Liver (tissue), 10 donors: ENCODE measurements around the gene WNT1. TPM values are rescaled to one million over a fixed set of nuclear protein-coding genes. Genes with fewer than 3 reads are reported as not detected.

Source experiments
- DNase-seq: peaks from one replicate; pipeline ENCODE4 v3.0.0-alpha.2; 2017; ENCODE audit warnings: low spot score
- H3K27ac ChIP-seq, 2 donors: one replicate each; pipeline ENCODE4 v1.7.0; 2013; ENCODE audit warnings: inconsistent platforms in 2 of 2, low read length in 2 of 2, control low read depth in 1 of 2, low read depth in 1 of 2, mild to moderate bottlenecking in 1 of 2
- H3K27me3 ChIP-seq, 4 donors: one replicate each; pipeline versions ENCODE4 v1.6.1 to v1.7.0; 2013; ENCODE audit warnings: low read length in 3 of 4, inconsistent platforms in 1 of 4, mild to moderate bottlenecking in 1 of 4, moderate library complexity in 1 of 4; ENCODE audit not compliant: control insufficient read depth in 4 of 4, insufficient read depth in 4 of 4
- H3K36me3 ChIP-seq, 4 donors: one replicate each; pipeline versions ENCODE4 v1.6.1 to v1.7.0; 2013; ENCODE audit warnings: low read length in 3 of 4, mild to moderate bottlenecking in 3 of 4, low read depth in 1 of 4, moderate library complexity in 1 of 4; ENCODE audit not compliant: control insufficient read depth in 4 of 4, insufficient read depth in 3 of 4
- H3K4me1 ChIP-seq, 4 donors: one replicate each; pipeline versions ENCODE4 v1.6.1 to v1.7.0; 2013; ENCODE audit warnings: low read length in 3 of 4, mild to moderate bottlenecking in 3 of 4, moderate library complexity in 1 of 4; ENCODE audit not compliant: control insufficient read depth in 4 of 4, insufficient read depth in 4 of 4
- H3K4me3 ChIP-seq, 3 donors: one replicate each; pipeline versions ENCODE4 v1.6.1 to v1.7.0; 2013; ENCODE audit warnings: low read length in 3 of 3, control low read depth in 1 of 3, low read depth in 1 of 3, mild to moderate bottlenecking in 1 of 3
- H3K9ac ChIP-seq, 2 donors: one replicate each; pipeline ENCODE4 v1.7.0; 2013; ENCODE audit warnings: low read length in 2 of 2, mild to moderate bottlenecking in 2 of 2, moderate library complexity in 2 of 2, control low read depth in 1 of 2, low read depth in 1 of 2
- H3K9me3 ChIP-seq, 4 donors: one replicate each; pipeline versions ENCODE4 v1.6.1 to v1.7.0; 2013; ENCODE audit warnings: low read length in 3 of 4; ENCODE audit not compliant: control insufficient read depth in 4 of 4
- ATF3 ChIP-seq: IDR thresholded peaks from 2 replicates; pipeline ENCODE4 v1.6.1; 2016; ENCODE audit warnings: antibody characterized with exemption
- EGR1 ChIP-seq, 2 donors: IDR thresholded peaks; 2 replicates each; pipeline ENCODE4 v1.6.1; 2016 to 2018; ENCODE audit warnings: antibody characterized with exemption in 2 of 2, low read depth in 2 of 2
- FOXA1 ChIP-seq: IDR thresholded peaks from 2 replicates; pipeline ENCODE4 v1.6.1; 2016; ENCODE audit warnings: antibody characterized with exemption
- GABPA ChIP-seq, 2 donors: IDR thresholded peaks in 1 of 2; conservative IDR thresholded peaks in 1 of 2; 2 replicates each; pipeline ENCODE4 v1.6.1; 2016; ENCODE audit warnings: antibody characterized with exemption in 2 of 2, mild to moderate bottlenecking in 1 of 2, moderate library complexity in 1 of 2
- HNF4A ChIP-seq, 2 donors: conservative IDR thresholded peaks; 2 replicates each; pipeline ENCODE4 v1.6.1; 2016; ENCODE audit warnings: antibody characterized with exemption in 2 of 2, mild to moderate bottlenecking in 2 of 2
- HNF4G ChIP-seq: IDR thresholded peaks from 2 replicates; pipeline ENCODE4 v1.6.1; 2016; ENCODE audit warnings: antibody characterized with exemption
- NR2F2 ChIP-seq: IDR thresholded peaks from 2 replicates; pipeline ENCODE4 v1.6.1; 2016; ENCODE audit warnings: antibody characterized with exemption
- RAD21 ChIP-seq, 2 donors: IDR thresholded peaks; 2 replicates each; pipeline ENCODE4 v1.6.1; 2016; ENCODE audit warnings: antibody characterized with exemption in 2 of 2, mild to moderate bottlenecking in 2 of 2
- SP1 ChIP-seq: IDR thresholded peaks from 2 replicates; pipeline ENCODE4 v1.6.1; 2018; ENCODE audit warnings: antibody characterized with exemption, mild to moderate bottlenecking
- TAF1 ChIP-seq: conservative IDR thresholded peaks from 2 replicates; pipeline ENCODE4 v1.6.1; 2016; ENCODE audit warnings: antibody characterized with exemption, mild to moderate bottlenecking
- WGBS: extraction: QIAGEN DNeasy Blood & Tissue Kit; methylation state at CpG from one replicate; pipeline ENCODE4 v1.1.7; 2013; 5-methylcytosine and 5-hydroxymethylcytosine counted together
- polyA plus RNA-seq, 2 donors: library from polyadenylated mRNA; stranded (reverse) in 1 of 2; unstranded in 1 of 2; fragments of 200-250 nt in 1 of 2; fragments of >200 nt in 1 of 2; fragmentation: Nextera tagmentation in 1 of 2; extraction: Ambion mirVana in 1 of 2; gene quantifications; one replicate each; pipeline versions ENCODE4 v1.2.1 to v1.2.3, GENCODE V29; 2013 to 2015
- small RNA-seq: library from RNA; depleted of rRNA; stranded (forward); fragments of <200 nt; gene quantifications from one replicate; pipeline ENCODE3, GENCODE V24; 2014
- total RNA-seq, 2 donors: library from RNA; depleted of rRNA; stranded (reverse); fragments of >200 nt; gene quantifications; one replicate each; pipeline ENCODE4 v1.2.3, GENCODE V29; 2014
- donor health status: healthy.
- donor health status: healthy.
- donor health status: healthy.
- donor health status: healthy.
- donor health status: healthy.

WNT1 gene
- total and polyA plus RNA-seq, 4 donors, result not detected

DNA sequence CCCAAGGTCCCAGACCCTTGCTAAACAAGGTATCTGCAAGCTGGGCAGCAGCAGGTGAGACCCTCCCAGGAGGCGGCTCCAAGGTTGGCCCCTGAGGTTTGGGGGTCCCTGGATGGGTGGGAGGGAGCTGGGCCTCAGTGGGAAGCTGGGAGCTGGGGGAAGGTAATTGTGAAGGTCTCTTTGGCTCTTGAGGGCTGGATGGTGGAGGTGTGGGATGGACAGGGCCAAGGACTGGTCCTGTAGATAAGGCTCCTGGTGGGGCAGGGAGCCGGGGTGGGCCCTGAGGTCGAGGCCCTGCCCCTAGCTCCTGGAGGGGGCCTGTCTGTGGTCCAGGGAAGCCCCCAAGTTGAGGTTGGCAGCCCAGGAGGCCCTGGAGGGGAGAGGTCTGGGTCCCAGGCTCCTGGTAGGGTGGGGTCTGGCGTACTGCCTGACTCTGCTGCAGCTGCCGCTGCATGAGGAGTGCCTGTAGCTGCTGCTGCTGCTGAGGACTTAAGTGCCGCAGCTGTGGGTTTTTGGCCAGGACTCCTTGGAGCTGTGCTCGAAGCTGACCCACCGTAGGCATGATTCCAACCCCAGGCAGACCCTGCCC is 53.5 kb downstream of the WNT1 start:
- no peak for DNase-seq
- H3K27ac ChIP-seq, result no peak overlapping the region
- H3K4me1 ChIP-seq, result no peaks in the 10 kb centered on the region
- no peak for TF ChIP-seq FOXA1
- TF ChIP-seq TAF1, result no peak
- no peak for TF ChIP-seq RAD21 (IDR thresholded peaks at IDR 0.05)
- no peak for TF ChIP-seq HNF4A (conservative IDR thresholded peaks at IDR 0.05)
- no peak for TF ChIP-seq EGR1 (IDR thresholded peaks at IDR 0.05; ENCODE audit: low read depth in 2 of 2)
- no peak for TF ChIP-seq HNF4G
- no peak for TF ChIP-seq SP1
- no peak for TF ChIP-seq GABPA (IDR thresholded peaks at IDR 0.05 in 1 of 2, conservative IDR thresholded peaks at IDR 0.05 in 1 of 2)
- TF ChIP-seq NR2F2, result no peak
- TF ChIP-seq ATF3, result no peak
- no peak overlapping the region for H3K4me3 ChIP-seq
- 96% methylated on average over 8 of the region's 8 CpGs for WGBS
- no peaks in the 10 kb centered on the region for H3K9me3 ChIP-seq
- H3K9ac ChIP-seq, result no peak overlapping the region
- peaks cover 18 to 80% (median 41%) of the 10 kb centered on the region in 4 donors for H3K36me3 ChIP-seq
- H3K27me3 ChIP-seq, result no peaks in the 10 kb centered on the region

Small RNA genes within 50 kb of the gene (small RNA-seq; reads per million reads assigned to genes)
- not detected for gene RNU6-940P

Other genes starting within 250 kb of the WNT1 start
- gene ADCY6, start 189.2 kb upstream of the WNT1 start, total RNA-seq, result 10 to 100 TPM; 12.7 to 30.5 TPM
- gene ADCY6, start 189.2 kb upstream of the WNT1 start, polyA plus RNA-seq, result 1 to 10 TPM; 4.3 to 8.2 TPM
- gene CACNB3, start 159.8 kb upstream of the WNT1 start, total RNA-seq, result 1 to 10 TPM; 1.4 to 1.9 TPM
- gene CACNB3, start 159.8 kb upstream of the WNT1 start, polyA plus RNA-seq, result under 1 TPM; 0.92 to 0.93 TPM
- gene DDX23, start 126.2 kb upstream of the WNT1 start, total RNA-seq, result 10 to 100 TPM; 34.4 to 60.6 TPM
- 10 to 100 TPM; 16.9 to 25.1 TPM for gene DDX23, start 126.2 kb upstream of the WNT1 start, polyA plus RNA-seq
- gene RND1, start 112.5 kb upstream of the WNT1 start, total RNA-seq, result 1 to 10 TPM; 7.7 to 8.5 TPM
- 10 to 100 TPM in 1 of 2 donors, 1 to 10 TPM in 1; 8.5 to 16.5 TPM for gene RND1, start 112.5 kb upstream of the WNT1 start, polyA plus RNA-seq
- gene FKBP11, start 52.8 kb upstream of the WNT1 start, total RNA-seq, result 10 to 100 TPM; 28.6 to 37.3 TPM
- gene FKBP11, start 52.8 kb upstream of the WNT1 start, polyA plus RNA-seq, result 100 to 1,000 TPM in 1 of 2 donors, 10 to 100 TPM in 1; 92.5 to 162 TPM
- gene ARF3, start 20.8 kb upstream of the WNT1 start, total RNA-seq, result 10 to 100 TPM; 17.1 to 21.6 TPM
- gene ARF3, start 20.8 kb upstream of the WNT1 start, polyA plus RNA-seq, result 10 to 100 TPM; 14.1 to 29.5 TPM
- under 1 TPM in 1 of 2 donors, not detected in 1; 0.08 TPM for gene WNT10B, start 6.6 kb upstream of the WNT1 start, total RNA-seq
- under 1 TPM in 1 of 2 donors, not detected in 1; 0.05 TPM for gene WNT10B, start 6.6 kb upstream of the WNT1 start, polyA plus RNA-seq
- gene DDN, start 21.1 kb downstream of the WNT1 start, total RNA-seq, result under 1 TPM in 1 of 2 donors, not detected in 1; 0.09 TPM
- not detected for gene DDN, start 21.1 kb downstream of the WNT1 start, polyA plus RNA-seq
- 10 to 100 TPM; 18.3 to 23.4 TPM for gene PRKAG1, start 40.5 kb downstream of the WNT1 start, total RNA-seq
- 10 to 100 TPM; 15.5 to 31.5 TPM for gene PRKAG1, start 40.5 kb downstream of the WNT1 start, polyA plus RNA-seq
- gene KMT2D, start 82.5 kb downstream of the WNT1 start, total RNA-seq, result 10 to 100 TPM; 39.6 to 53.8 TPM
- 10 to 100 TPM in 1 of 2 donors, 1 to 10 TPM in 1; 4.5 to 10.3 TPM for gene KMT2D, start 82.5 kb downstream of the WNT1 start, polyA plus RNA-seq
- 1 to 10 TPM in 1 of 2 donors, not detected in 1; 1.2 TPM for gene RHEBL1, start 91.7 kb downstream of the WNT1 start, total RNA-seq
- gene RHEBL1, start 91.7 kb downstream of the WNT1 start, polyA plus RNA-seq, result under 1 TPM; 0.29 to 0.36 TPM
- under 1 TPM; 0.08 to 0.09 TPM for gene DHH, start 116.5 kb downstream of the WNT1 start, total RNA-seq
- under 1 TPM in 1 of 2 donors, not detected in 1; 0.09 TPM for gene DHH, start 116.5 kb downstream of the WNT1 start, polyA plus RNA-seq
- gene LMBR1L, start 132.5 kb downstream of the WNT1 start, total RNA-seq, result 10 to 100 TPM; 13.0 to 23.7 TPM
- 10 to 100 TPM in 1 of 2 donors, 1 to 10 TPM in 1; 9.3 to 10.5 TPM for gene LMBR1L, start 132.5 kb downstream of the WNT1 start, polyA plus RNA-seq
- gene TUBA1B, start 153.1 kb downstream of the WNT1 start, total RNA-seq, result 1,000 to 10,000 TPM in 1 of 2 donors, 100 to 1,000 TPM in 1; 161 to 1,268 TPM
- 100 to 1,000 TPM; 125 to 325 TPM for gene TUBA1B, start 153.1 kb downstream of the WNT1 start, polyA plus RNA-seq
- 10 to 100 TPM; 14.8 to 28.0 TPM for gene TUBA1A, start 210.8 kb downstream of the WNT1 start, total RNA-seq
- gene TUBA1A, start 210.8 kb downstream of the WNT1 start, polyA plus RNA-seq, result 10 to 100 TPM in 1 of 2 donors, 1 to 10 TPM in 1; 4.2 to 17.5 TPM